Dermis blood vessel endothelial cell (primary cell): ENCODE data around the gene SGCA. TPM values are rescaled to one million over a fixed set of nuclear protein-coding genes. Genes with fewer than 3 reads are reported as not detected.

Source experiments
- DNase-seq: peaks from one replicate; pipeline ENCODE4 v3.0.0; 2010
- total RNA-seq: library from RNA; depleted of rRNA; stranded (reverse); fragments of >200 nt; gene quantifications from 2 replicates; pipeline ENCODE4 v1.2.3, GENCODE V29; 2014

Gene SGCA
- total RNA-seq, 1 donor from 2014 or later, result not detected

DNA sequence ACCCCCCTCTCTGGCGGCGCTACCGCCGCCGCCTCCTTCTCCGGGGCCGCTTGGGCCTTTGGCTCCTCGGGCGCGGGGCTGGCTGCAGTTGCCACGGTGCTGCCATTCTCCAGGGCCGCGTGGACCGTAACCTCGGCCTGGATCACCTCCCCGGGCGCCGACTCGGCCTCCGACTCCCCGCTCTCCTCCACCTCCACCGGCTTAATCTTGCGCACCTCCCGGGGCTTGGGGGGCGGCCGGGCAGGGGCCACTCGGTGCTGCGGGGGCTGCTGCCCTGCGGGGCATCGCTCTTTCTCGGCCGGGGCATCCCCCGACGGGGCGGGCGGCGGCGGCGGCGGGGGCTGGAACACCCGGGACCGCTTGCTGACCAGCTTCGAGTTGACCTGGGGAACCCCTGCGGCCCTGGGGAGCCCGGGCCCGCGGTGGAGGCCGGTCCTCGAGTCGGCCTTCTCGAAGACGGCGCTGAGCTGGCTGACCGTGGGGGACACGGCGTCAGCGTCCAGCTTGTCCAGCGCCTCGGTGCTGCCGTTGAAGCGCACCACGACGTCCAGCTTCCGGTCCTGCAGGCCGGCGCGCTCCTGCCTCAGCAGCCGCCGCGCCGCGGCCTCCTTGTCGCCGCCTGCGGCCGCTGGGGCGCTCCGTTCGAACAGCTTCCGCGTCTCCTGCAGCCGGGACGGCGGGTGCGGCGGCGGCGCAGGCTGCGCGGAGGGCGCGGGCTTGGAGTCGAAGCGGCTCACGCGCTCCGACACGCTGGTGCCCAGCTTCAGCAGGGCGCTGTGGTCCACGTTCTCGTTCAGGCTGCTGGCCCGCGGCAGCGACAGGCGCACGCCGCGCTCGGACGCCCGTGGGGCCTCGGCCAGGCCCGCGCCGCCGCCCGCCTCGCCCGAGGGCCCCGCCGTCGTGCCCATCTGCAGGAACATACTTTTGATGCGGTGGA lies 16.1 kb upstream of the SGCA start:
- DNase-seq, result peak; percentile 74

GRCh38 chr17:50150354-50151040 lies 15.3 kb upstream of the SGCA start, which contains the start of gene PPP1R9B:
PPP1R9B (minus strand) TSS chr17:50150677; CDS start chr17:50150513, 164 bp downstream.
- no peak for DNase-seq

DNA sequence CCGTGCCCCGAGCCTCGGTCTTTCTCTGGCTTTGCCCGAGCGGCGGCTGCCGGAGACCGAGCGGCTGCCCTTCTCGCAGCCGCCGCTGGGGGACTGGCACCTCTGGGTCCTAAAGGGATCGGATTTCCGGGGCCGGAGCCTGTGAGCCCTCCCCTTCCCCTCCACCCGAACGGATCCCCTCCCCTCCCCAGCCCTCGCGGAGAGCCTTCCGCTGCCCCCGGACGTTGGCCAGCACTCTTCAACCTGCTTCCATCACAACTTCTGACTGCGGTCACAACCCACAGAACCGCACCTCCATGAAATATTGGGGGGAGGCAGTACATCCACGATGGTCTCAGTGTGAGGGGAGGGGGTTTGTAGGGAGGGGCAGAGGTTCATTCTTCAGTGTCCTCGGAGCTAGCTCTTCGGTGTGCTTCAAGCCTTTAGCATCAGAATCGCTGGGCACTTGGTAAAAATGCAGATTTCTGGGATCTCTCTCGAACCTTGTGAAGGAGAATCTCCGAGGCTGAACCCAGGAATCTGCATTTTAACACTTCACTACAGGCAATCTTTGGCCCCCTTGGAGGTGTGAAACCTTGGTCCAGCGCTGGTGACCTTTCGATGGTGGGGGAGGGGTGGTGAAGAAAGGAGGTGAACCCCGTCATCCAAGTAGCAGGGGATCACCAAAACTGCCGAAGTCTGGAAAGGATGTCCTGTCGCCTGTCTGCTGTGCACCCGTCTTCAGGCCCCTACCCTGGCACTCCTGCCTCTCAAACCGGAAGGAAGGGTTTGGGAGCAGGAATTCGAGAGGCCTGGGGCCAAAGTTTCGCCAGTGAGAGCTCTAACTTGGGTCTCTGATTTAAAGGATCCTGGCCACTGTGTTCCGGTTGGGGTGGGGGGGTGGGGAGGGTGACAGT lies 14.5 kb upstream of the SGCA start:
- peak; percentile 90 for DNase-seq

DNA sequence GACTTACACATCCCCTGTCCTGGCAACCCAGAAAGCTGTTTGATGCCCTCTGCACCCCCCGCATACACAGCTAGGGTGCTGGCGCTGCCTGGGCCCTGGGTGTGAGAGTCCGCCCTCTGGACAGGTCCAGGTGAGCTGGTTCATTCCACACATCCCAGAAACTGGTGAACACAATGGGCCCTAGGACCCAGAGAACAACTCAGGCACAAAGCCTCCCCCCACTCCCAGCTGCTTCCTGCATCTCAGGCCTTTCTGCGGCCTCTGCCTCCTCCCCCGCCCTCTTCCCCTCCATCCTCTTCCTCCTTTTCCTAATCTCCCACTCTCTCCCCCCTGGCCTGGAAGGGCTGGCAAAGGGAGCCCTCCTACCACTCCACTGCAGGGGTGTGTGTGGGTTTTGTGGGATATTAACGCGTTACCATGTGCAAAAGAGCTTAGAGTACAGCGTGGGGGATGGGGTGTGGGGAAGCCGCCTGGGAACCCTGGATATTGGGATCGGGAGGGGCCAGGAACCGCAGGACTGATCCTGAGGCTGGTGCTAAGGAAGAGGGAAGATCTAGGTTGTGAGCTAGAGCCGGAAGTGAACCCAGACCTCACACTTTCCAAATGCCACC lies 13.8 kb upstream of the SGCA start:
- peak; percentile 90 for DNase-seq

DNA sequence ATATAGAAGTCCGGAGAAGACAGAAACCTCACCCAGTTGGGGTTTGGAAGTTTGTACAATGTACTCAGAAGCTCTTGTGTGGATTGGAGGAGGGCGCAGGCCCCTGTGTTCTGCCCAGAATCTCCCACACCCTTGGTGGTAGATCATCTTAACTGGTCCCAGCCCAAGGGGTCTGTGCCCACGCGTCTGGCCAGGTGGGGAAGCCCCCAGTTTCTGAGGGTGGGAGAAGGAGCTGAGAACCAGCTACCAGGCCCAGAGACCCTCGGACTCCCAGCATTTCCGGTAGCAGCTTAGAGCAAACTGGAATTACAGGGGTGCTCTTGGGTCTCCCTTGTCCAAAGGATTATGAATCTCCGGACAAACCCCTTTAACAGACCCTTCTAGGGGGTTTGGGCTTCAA lies 13.1 kb upstream of the SGCA start:
- DNase-seq, result no peak

DNA sequence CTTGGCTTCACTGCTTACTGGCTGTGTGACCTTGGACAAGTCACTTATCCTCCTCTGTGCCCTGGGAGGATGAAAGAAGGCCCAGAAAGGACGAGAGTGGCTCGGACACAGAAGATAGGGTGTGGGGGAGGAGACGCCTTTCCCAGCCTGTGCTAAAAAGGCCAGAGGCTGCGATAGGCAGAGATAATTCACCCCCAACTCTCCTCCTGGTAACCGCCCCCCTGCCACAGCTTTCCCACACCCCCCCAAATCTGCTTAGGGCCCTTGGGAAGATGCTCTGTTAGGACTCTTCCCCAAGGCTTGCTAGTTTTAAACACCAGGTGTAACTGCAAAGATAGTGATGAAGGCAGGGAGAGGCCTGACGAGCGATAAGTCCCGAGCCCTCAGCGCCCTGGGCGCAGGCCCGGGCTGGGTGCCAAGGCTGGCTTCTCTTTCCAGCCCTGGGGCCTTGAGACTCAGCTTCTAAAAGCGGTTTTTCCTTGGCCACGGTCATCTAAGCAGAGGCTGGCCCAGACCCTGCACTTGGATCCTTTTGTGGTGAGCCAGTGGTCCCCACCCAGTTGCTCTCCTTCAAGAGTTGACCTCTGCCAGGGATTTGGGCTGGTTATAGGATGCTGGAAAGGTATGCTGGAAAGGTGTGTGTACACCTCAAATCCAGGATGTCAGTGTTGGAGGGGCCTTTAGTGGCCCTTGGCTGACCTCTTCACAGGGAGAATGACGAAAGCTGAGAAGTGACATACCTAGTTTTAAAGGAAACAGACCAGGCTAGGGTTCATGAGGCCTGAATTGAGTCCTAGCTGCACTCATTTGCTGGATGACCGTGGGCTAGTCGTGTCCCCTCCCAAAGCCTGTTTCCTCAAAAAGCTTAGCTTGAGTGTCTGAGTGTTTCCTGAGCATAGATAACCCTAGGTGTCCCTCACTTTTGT lies 11.9 kb upstream of the SGCA start:
- DNase-seq, result no peak

- DNase-seq, result no peak
Observed at GRCh38 chr17:50154604-50155003, 11.2 kb upstream of the SGCA start.

GRCh38 chr17:50155115-50155819 lies 10.5 kb upstream of the SGCA start:
- DNase-seq, result no peak

DNA sequence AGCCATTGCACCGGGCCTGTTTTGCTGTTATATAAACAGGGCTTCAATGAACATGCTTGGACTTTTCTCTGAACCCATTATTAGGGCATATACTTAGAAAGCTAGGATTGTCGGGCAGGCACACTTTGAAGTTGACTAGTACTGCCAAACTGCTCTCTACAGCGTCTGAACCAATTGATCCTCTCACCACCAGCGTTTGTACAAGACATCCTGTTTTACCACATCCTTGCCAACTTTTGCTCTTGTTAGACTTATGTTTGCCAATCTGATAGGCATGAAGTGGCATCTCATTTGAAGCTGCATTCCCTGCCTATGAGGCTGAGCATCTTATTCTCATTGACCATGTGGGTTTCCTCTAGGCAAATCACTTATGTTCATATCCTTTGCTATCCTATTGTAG lies 7.9 kb upstream of the SGCA start:
- DNase-seq, result no peak

GRCh38 chr17:50161023-50161910 lies 4.5 kb upstream of the SGCA start:
- peak; percentile 95 for DNase-seq

DNA sequence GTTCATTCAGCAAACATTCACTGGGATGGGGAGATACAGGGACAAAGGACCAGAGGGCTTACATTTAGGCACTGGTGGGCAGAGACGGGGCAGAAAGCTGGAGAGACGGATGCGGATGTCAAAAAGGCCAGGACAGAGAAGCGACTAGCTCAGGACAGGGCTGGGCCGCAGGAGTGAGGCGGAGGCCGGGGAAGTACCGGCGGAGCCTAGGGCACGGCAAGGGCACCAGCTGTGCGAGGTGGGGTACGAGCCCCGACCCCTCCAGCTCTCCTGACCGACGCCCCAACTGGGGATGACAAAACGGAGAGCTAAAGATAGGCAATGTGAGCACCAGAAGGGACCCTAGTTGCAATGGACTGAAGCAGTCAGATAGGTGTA lies 3.9 kb upstream of the SGCA start:
- no peak for DNase-seq

DNA sequence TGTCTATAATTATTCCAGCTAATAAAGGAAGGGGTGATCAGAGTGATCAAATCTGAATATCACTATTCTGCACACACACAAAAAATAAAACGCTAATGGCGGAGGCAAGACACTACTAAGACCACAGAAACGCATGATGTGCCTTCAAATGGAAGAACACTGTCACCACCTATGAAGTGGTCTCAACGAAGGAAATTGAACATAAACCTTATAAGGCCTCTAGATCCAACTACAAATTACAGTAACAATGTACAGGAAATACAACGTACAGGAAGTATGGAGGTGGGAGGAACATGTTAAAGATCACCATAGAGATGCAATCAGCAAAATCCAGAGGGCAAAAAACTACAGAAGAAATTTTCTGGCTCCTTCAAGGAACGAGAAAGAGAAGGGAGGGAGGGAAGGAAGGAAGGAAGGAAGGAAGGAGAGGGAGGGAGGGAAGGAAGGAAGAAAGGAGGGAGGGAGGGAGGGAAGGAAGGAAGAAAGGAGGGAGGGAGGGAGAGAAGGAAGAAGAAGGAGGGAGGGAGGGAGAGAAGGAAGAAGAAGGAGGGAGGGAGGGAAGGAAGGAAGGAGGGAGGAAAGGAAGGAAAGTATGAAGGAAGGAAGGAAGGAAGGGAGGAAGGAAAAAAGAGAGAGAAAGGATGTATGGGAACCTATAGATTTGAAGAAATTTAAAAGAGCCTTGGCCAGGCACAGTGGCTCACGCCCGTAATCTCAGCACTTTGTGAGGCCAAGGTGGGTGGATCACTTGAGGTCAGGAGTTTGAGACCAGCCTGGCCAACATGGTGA lies 3.1 kb upstream of the SGCA start:
- peak; percentile 39 for DNase-seq

DNA sequence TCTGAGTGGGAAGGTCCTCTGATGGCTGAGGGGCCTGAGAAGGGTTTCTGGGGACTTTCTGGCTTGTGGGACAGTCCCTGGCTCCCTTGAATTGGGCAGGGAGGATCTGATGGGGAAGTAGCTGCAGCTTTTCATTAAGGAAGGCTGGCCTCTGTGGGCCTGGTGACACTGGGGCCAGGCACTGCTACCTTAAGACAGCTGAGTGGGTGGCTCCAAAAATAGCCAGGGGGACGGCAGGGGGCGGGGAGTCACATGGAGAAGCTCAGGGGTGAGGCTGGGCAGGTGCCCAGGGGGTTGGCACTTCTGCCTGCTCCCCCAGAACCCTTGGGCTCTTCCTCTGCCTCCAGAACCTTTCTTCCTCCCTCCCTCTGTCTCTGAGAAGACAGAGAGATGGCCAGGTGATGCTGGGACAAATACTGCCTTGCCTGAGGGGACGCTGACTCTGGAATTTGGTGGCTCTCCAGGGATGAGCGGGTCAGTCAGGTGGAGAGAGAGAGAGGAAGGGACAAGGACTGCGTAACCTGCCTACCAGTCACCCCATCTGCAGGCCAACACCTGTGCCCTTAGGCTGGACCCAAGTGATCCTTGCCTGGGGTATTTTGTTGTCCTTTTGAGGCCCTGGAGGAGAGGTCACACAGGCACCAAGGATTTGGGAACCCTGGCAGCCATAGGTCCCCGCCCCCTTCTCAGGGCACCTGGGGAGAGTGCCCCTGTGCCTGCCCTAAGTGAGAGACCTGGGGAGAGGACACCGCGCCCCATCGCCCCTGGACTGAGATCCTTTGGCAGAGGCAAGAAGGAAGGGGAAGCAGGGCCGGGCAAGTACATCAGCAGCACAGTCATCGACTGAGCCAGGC lies 1.7 kb upstream of the SGCA start:
- no peak for DNase-seq

DNA sequence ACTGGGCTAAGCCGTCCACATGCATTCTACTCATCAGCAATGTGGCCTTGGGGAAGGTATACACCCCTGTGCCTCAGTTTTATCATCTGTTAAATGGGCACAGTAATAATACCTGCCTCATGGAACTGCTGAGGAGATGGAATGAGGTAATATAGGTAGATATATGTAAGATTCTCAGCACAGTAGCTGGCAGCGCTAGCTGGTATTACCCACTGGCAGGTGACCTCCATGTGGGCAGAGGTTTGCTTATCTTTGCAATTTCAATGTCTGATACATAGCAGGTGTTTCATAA lies 1.2 kb upstream of the SGCA start:
- DNase-seq, result no peak

DNA sequence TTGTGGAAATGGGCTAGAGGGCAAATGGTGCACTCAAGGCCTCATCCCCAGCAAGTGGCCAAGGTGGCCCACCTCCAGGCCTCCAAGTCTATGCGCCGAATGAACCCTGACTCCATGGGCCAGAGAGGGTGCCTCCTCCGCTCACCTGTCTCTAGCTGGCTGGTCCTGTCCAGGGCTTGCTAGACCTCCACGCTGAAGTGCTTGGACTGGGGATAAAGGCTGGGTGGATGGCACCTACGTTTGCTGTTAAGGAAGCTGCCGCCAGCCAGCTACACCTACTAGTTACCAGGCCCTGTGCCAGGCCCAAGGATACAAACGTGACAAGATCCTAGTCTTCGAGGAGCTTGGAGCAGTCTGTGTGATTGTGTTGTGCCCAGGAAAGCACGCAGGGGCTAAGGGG lies 739 bp upstream of the SGCA start:
- no peak for DNase-seq

DNA sequence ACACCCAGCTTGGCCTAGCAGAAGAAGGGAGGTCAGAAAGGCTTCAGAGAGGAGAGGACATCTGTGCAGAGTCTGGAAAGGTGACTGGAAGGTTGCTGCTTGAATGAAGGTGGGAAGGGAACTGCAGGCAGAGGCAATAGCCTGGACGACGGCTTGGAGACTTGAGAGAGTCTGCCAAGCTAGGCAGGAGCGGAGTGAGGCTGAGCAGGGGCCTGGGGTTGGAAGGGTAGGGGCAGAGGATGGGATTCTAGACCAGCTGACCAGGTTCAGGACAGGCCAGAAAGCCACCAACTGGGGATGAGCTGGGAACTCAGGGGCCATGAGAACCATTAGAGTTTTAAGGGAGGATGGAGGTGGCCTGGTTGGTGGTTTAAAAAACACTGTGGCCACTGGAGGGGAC lies 339 bp upstream of the SGCA start:
- no peak for DNase-seq

GRCh38 chr17:50166518-50167181 lies 845 bp downstream of the SGCA start:
- no peak for DNase-seq
